ENCODE data around the gene PRR4.

GRCh38 chr12:10811883-10812536, 37.3 kb downstream of the PRR4 start:
- TF ChIP-seq CTCF (IDR thresholded peaks at IDR 0.05; ENCODE audit: low read depth, low read length) (no peak), EZH2phosphoT487 (IDR thresholded peaks at IDR 0.05; ENCODE audit: low read depth) (no peak)
